Natural killer cell treated with Interleukin-12 subunit alpha and Interleukin-12 subunit beta and Interleukin-15 and Interleukin-18, amount 100 ng/mL, for 72 hours (primary cell): Measurements from ENCODE around the gene TBC1D7. TPM values are rescaled to one million over a fixed set of nuclear protein-coding genes. Genes with fewer than 3 reads are reported as not detected.

Experiments
- ATAC-seq, 2 donors: fragments of 150-1000 bp; cut with Tn5 transposase in 1 of 2; sonication (Bioruptor Pico), chemical (Tn5 transposase) in 1 of 2; 2 replicates each; pipeline ENCODE4 v1.10.0; 2021
- DNase-seq: peaks from one replicate; pipeline ENCODE4 v3.0.0; 2022; ENCODE audit warnings: low spot score
- H3K27ac Mint-ChIP-seq, 2 donors: 1 replicate in 1 of 2; 2 replicates in 1 of 2; pipeline ENCODE4 v1.8.0; 2022; ENCODE audit warnings: mixed read lengths in 2 of 2, mild to moderate bottlenecking in 1 of 2, moderate library complexity in 1 of 2
- H3K27me3 Mint-ChIP-seq, 2 donors: 1 replicate in 1 of 2; 2 replicates in 1 of 2; pipeline ENCODE4 v1.8.0; 2022; ENCODE audit warnings: mixed read lengths in 2 of 2
- H3K36me3 Mint-ChIP-seq: one replicate; pipeline ENCODE4 v1.8.0; 2022; ENCODE audit warnings: mixed read lengths
- H3K4me1 Mint-ChIP-seq, 2 donors: 1 replicate in 1 of 2; 2 replicates in 1 of 2; pipeline ENCODE4 v1.8.0; 2022; ENCODE audit warnings: low read depth in 2 of 2, mixed read lengths in 2 of 2, mild to moderate bottlenecking in 1 of 2
- H3K4me3 Mint-ChIP-seq: one replicate; pipeline ENCODE4 v1.8.0; 2022; ENCODE audit warnings: mixed read lengths
- H3K9me3 Mint-ChIP-seq: 2 replicates; pipeline ENCODE4 v1.8.0; 2022; ENCODE audit warnings: mixed read lengths
- total RNA-seq, 2 donors: library from RNA; stranded (reverse); gene quantifications; one replicate each; pipeline ENCODE4 v1.2.3, GENCODE V29; 2022

The TBC1D7 gene
- total RNA-seq, 2 donors from 2014 or later: 21.8 to 23.4 TPM

- Mint-ChIP-seq H3K4me1 (peaks cover 8 to 20% of the 10 kb centered on the region in 2 donors), H3K9me3 (no peaks in the 10 kb centered on the region), H3K27ac (no peak overlapping the region), H3K4me3 (no peak overlapping the region), H3K27me3 (no peaks in the 10 kb centered on the region), H3K36me3 (no peaks in the 10 kb centered on the region)
- no peak for DNase-seq
- peak in 1 of 2 donors; percentile 13 for ATAC-seq
Measured at GRCh38 chr6:13365320-13365719, 37.0 kb upstream of the TBC1D7 start.

- DNase-seq: no peak
- Mint-ChIP-seq H3K27ac (no peak overlapping the region), H3K4me3 (no peak overlapping the region), H3K36me3 (no peaks in the 10 kb centered on the region), H3K9me3 (no peaks in the 10 kb centered on the region), H3K4me1 (peaks cover 12 to 21% of the 10 kb centered on the region in 2 donors), H3K27me3 (no peaks in the 10 kb centered on the region)
- no peak for ATAC-seq
Measured at GRCh38 chr6:13364842-13365241, 36.5 kb upstream of the TBC1D7 start.

GRCh38 chr6:13362412-13362811 is 34.1 kb upstream of the TBC1D7 start:
- Mint-ChIP-seq H3K27me3 (no peaks in the 10 kb centered on the region), H3K4me1 (peaks cover 16 to 18% of the 10 kb centered on the region in 2 donors), H3K27ac (no peak overlapping the region), H3K36me3 (no peaks in the 10 kb centered on the region), H3K9me3 (no peaks in the 10 kb centered on the region), H3K4me3 (no peak overlapping the region)
- DNase-seq: no peak
- ATAC-seq: no peak

GRCh38 chr6:13360671-13361540 is 32.6 kb upstream of the TBC1D7 start:
- Mint-ChIP-seq H3K4me1 (peaks cover 29 to 30% of the 10 kb centered on the region in 2 donors), H3K27ac (peak overlapping the region in 1 of 2 donors; percentile 27), H3K9me3 (no peaks in the 10 kb centered on the region), H3K36me3 (no peaks in the 10 kb centered on the region), H3K27me3 (no peaks in the 10 kb centered on the region), H3K4me3 (no peak overlapping the region)
- DNase-seq (no peak), ATAC-seq (no peak)

GRCh38 chr6:13359287-13359686 is 30.9 kb upstream of the TBC1D7 start:
- no peaks in the 10 kb centered on the region for H3K36me3 Mint-ChIP-seq
- H3K27me3 Mint-ChIP-seq: no peaks in the 10 kb centered on the region
- no peak for DNase-seq
- H3K9me3 Mint-ChIP-seq: no peaks in the 10 kb centered on the region
- ATAC-seq: no peak
- H3K4me1 Mint-ChIP-seq: peaks cover 45 to 46% of the 10 kb centered on the region in 2 donors
- no peak overlapping the region for H3K27ac Mint-ChIP-seq
- H3K4me3 Mint-ChIP-seq: no peak overlapping the region

- Mint-ChIP-seq H3K27ac (peak overlapping the region in 1 of 2 donors; percentile 61), H3K9me3 (no peaks in the 10 kb centered on the region)
Measured at GRCh38 chr6:13358511-13358910, 30.2 kb upstream of the TBC1D7 start.

GRCh38 chr6:13357551-13358075 is 29.3 kb upstream of the TBC1D7 start:
- H3K9me3 Mint-ChIP-seq: no peaks in the 10 kb centered on the region
- no peak for ATAC-seq
- H3K4me1 Mint-ChIP-seq: peaks cover 50 to 57% of the 10 kb centered on the region in 2 donors
- H3K4me3 Mint-ChIP-seq: no peak overlapping the region
- H3K27ac Mint-ChIP-seq: peak overlapping the region; percentile 61 to 81
- H3K36me3 Mint-ChIP-seq: no peaks in the 10 kb centered on the region
- H3K27me3 Mint-ChIP-seq: no peaks in the 10 kb centered on the region
- no peak for DNase-seq

More at GRCh38 chr6:13358511-13358910, 30.2 kb upstream of the TBC1D7 start:
- H3K27me3 Mint-ChIP-seq: no peaks in the 10 kb centered on the region
- DNase-seq (no peak), ATAC-seq (no peak)
- peaks cover 50 to 53% of the 10 kb centered on the region in 2 donors for H3K4me1 Mint-ChIP-seq
- no peak overlapping the region for H3K4me3 Mint-ChIP-seq
- no peaks in the 10 kb centered on the region for H3K36me3 Mint-ChIP-seq

GRCh38 chr6:13355999-13356785 is 27.9 kb upstream of the TBC1D7 start:
- Mint-ChIP-seq H3K27ac (peak overlapping the region; percentile 61 to 81), H3K4me3 (peak overlapping the region; percentile 72), H3K9me3 (no peaks in the 10 kb centered on the region), H3K4me1 (peaks cover 50 to 57% of the 10 kb centered on the region in 2 donors), H3K27me3 (no peaks in the 10 kb centered on the region), H3K36me3 (no peaks in the 10 kb centered on the region)
- no peak for DNase-seq
- ATAC-seq: peak; percentile 88 to 91

- no peaks in the 10 kb centered on the region for H3K36me3 Mint-ChIP-seq
Measured at GRCh38 chr6:13355043-13355945, 27.0 kb upstream of the TBC1D7 start.

GRCh38 chr6:13354331-13355042 is 26.1 kb upstream of the TBC1D7 start:
- Mint-ChIP-seq H3K36me3 (no peaks in the 10 kb centered on the region), H3K9me3 (no peaks in the 10 kb centered on the region), H3K27ac (peak overlapping the region; percentile 61 to 81), H3K27me3 (no peaks in the 10 kb centered on the region), H3K4me3 (no peak overlapping the region), H3K4me1 (peaks cover 39 to 45% of the 10 kb centered on the region in 2 donors)
- DNase-seq: no peak
- ATAC-seq: no peak

More at GRCh38 chr6:13355043-13355945, 27.0 kb upstream of the TBC1D7 start:
- Mint-ChIP-seq H3K27ac (peak overlapping the region; percentile 61 to 81), H3K4me1 (peaks cover 43 to 49% of the 10 kb centered on the region in 2 donors), H3K9me3 (no peaks in the 10 kb centered on the region), H3K4me3 (peak overlapping the region; percentile 72), H3K27me3 (no peaks in the 10 kb centered on the region)
- DNase-seq (no peak), ATAC-seq (peak; percentile 50 to 51)

- DNase-seq (no peak), ATAC-seq (no peak)
- Mint-ChIP-seq H3K27me3 (no peaks in the 10 kb centered on the region), H3K27ac (no peak overlapping the region), H3K4me3 (no peak overlapping the region), H3K4me1 (peaks cover 34 to 39% of the 10 kb centered on the region in 2 donors), H3K9me3 (no peaks in the 10 kb centered on the region), H3K36me3 (no peaks in the 10 kb centered on the region)
Measured at GRCh38 chr6:13352165-13352564, 23.8 kb upstream of the TBC1D7 start.

- no peaks in the 10 kb centered on the region for H3K36me3 Mint-ChIP-seq
Measured at GRCh38 chr6:13351271-13351670, 22.9 kb upstream of the TBC1D7 start.

More at GRCh38 chr6:13351271-13351670, 22.9 kb upstream of the TBC1D7 start:
- Mint-ChIP-seq H3K4me3 (no peak overlapping the region), H3K27me3 (no peaks in the 10 kb centered on the region), H3K9me3 (no peaks in the 10 kb centered on the region), H3K4me1 (peaks cover 26 to 30% of the 10 kb centered on the region in 2 donors), H3K27ac (no peak overlapping the region)
- ATAC-seq: no peak
- DNase-seq: no peak
